Neuronal stem cell (in vitro differentiated cells): ENCODE measurements around the gene ZNF736.

ENCODE experiments used
- DNase-seq: peaks from one replicate; pipeline ENCODE4 v3.0.0-alpha.2; 2013; ENCODE audit warnings: low spot score
- H2AFZ ChIP-seq: one replicate; pipeline ENCODE4 v1.6.1; 2013; ENCODE audit warnings: mild to moderate bottlenecking, low read length, inconsistent platforms
- H2AK5ac ChIP-seq: 2 replicates; pipeline ENCODE4 v1.6.1; 2013; ENCODE audit warnings: low read depth, mild to moderate bottlenecking, inconsistent platforms, low read length, moderate library complexity, mixed read lengths
- H2BK120ac ChIP-seq: 2 replicates; pipeline ENCODE4 v1.6.1; 2013; ENCODE audit warnings: low read depth, mild to moderate bottlenecking, inconsistent platforms, low read length, moderate library complexity, mixed read lengths
- H2BK12ac ChIP-seq: one replicate; pipeline ENCODE4 v1.6.1; 2013; ENCODE audit warnings: low read length, inconsistent platforms
- H2BK15ac ChIP-seq: 2 replicates; pipeline ENCODE4 v1.6.1; 2013; ENCODE audit warnings: mild to moderate bottlenecking, low read length, inconsistent platforms, mixed read lengths
- H2BK5ac ChIP-seq: one replicate; pipeline ENCODE4 v1.6.1; 2013; ENCODE audit warnings: inconsistent platforms, mild to moderate bottlenecking, low read length, moderate library complexity
- H3K14ac ChIP-seq: one replicate; pipeline ENCODE4 v1.6.1; 2013; ENCODE audit warnings: low read length, inconsistent platforms
- H3K18ac ChIP-seq: 2 replicates; pipeline ENCODE4 v1.6.1; 2013; ENCODE audit warnings: low read length, inconsistent platforms
- H3K23ac ChIP-seq: 2 replicates; pipeline ENCODE4 v1.6.1; 2013; ENCODE audit warnings: low read depth, mild to moderate bottlenecking, mixed read lengths, low read length, inconsistent platforms; ENCODE audit not compliant: poor library complexity
- H3K27ac ChIP-seq: replicated peaks from 3 replicates; pipeline ENCODE4 v1.5.1; 2013; ENCODE audit warnings: low read length, inconsistent platforms
- H3K27me3 ChIP-seq, 3 experiments: 2 replicates each; pipeline ENCODE4 v1.6.1; 2013; ENCODE audit warnings: low read length in 3 of 3, mild to moderate bottlenecking in 2 of 3, inconsistent platforms in 1 of 3, low read depth in 1 of 3, mixed read lengths in 1 of 3, moderate library complexity in 1 of 3; ENCODE audit not compliant: control insufficient read depth in 3 of 3, insufficient read depth in 3 of 3
- H3K36me3 ChIP-seq, 2 donors: replicated peaks in 1 of 2; 2 replicates each; pipeline ENCODE4 v1.6.1; 2013; ENCODE audit warnings: low read length in 2 of 2; ENCODE audit not compliant: control insufficient read depth in 2 of 2, insufficient read depth in 2 of 2
- H3K4ac ChIP-seq: 2 replicates; pipeline ENCODE4 v1.6.1; 2013; ENCODE audit warnings: inconsistent platforms, mild to moderate bottlenecking, low read length, moderate library complexity
- H3K4me1 ChIP-seq, 2 donors: 1 replicate in 1 of 2; 2 replicates in 1 of 2; pipeline ENCODE4 v1.6.1; 2013; ENCODE audit warnings: low read length in 2 of 2, low read depth in 1 of 2; ENCODE audit not compliant: control insufficient read depth in 2 of 2, insufficient read depth in 1 of 2
- H3K4me2 ChIP-seq: one replicate; pipeline ENCODE4 v1.6.1; 2013; ENCODE audit warnings: mild to moderate bottlenecking, low read length, inconsistent platforms; ENCODE audit not compliant: insufficient read depth, poor library complexity, severe bottlenecking
- H3K4me3 ChIP-seq, 2 donors: 2 replicates each; pipeline ENCODE4 v1.5.1; 2013; ENCODE audit warnings: low read length in 2 of 2, mild to moderate bottlenecking in 2 of 2, inconsistent platforms in 1 of 2, moderate library complexity in 1 of 2
- H3K79me1 ChIP-seq: one replicate; pipeline ENCODE4 v1.6.1; 2013; ENCODE audit warnings: low read depth, mild to moderate bottlenecking, inconsistent platforms, low read length, moderate library complexity
- H3K9ac ChIP-seq: one replicate; pipeline ENCODE4 v1.6.1; 2013; ENCODE audit warnings: mild to moderate bottlenecking, low read depth, low read length, inconsistent platforms; ENCODE audit not compliant: poor library complexity
- H3K9me3 ChIP-seq, 2 donors: replicated peaks in 1 of 2; 2 replicates each; pipeline versions ENCODE3 to v1.6.1; 2013; ENCODE audit warnings: low read length in 2 of 2, mild to moderate bottlenecking in 2 of 2, inconsistent platforms in 1 of 2, low read depth in 1 of 2, mixed read lengths in 1 of 2, moderate library complexity in 1 of 2; ENCODE audit not compliant: control insufficient read depth in 2 of 2, insufficient read depth in 1 of 2
- H4K8ac ChIP-seq: one replicate; pipeline ENCODE4 v1.6.1; 2013; ENCODE audit warnings: low read depth, mild to moderate bottlenecking, inconsistent platforms, low read length, moderate library complexity
- H4K91ac ChIP-seq: one replicate; pipeline ENCODE4 v1.6.1; 2013; ENCODE audit warnings: low read length, low read depth, mild to moderate bottlenecking, inconsistent platforms; ENCODE audit not compliant: poor library complexity
- WGBS, 2 donors: extraction: QIAGEN DNeasy Blood & Tissue Kit; methylation state at CpG; one replicate each; pipeline ENCODE4 v1.1.7; 2013; ENCODE audit warnings: missing lambda C conversion rate in 2 of 2, mixed read lengths in 1 of 2; ENCODE audit not compliant: insufficient read length in 2 of 2, insufficient replicate concordance in 1 of 2; ENCODE audit errors: extremely low coverage in 2 of 2; 5-methylcytosine and 5-hydroxymethylcytosine counted together

Gene ZNF736

GRCh38 chr7:64371116-64371515 is 57.4 kb downstream of the ZNF736 start:
- Histone ChIP-seq H3K14ac (no peak overlapping the region), H3K4me1 (no peaks in the 10 kb centered on the region), H3K79me1 (no peaks in the 10 kb centered on the region), H3K4me2 (no peak overlapping the region), H2AK5ac (no peak overlapping the region), H3K18ac (no peak overlapping the region), H2BK12ac (no peak overlapping the region), H3K9me3 (peaks cover 0 to 45% of the 10 kb centered on the region in 2 donors), H2BK15ac (no peak overlapping the region), H3K4me3 (no peak overlapping the region), H3K23ac (no peak overlapping the region), H3K27me3 (no peaks in the 10 kb centered on the region), H3K36me3 (no peaks in the 10 kb centered on the region), H3K4ac (no peak overlapping the region), H2BK120ac (no peak overlapping the region), H4K8ac (no peak overlapping the region), H2BK5ac (no peak overlapping the region), H3K9ac (peak overlapping the region; percentile 45), H2AFZ (no peak overlapping the region), H4K91ac (no peak overlapping the region), H3K27ac (no peak overlapping the region)
- no CpG with 5 or more reads among the region's 2 CpGs for WGBS, 2 donors
- no peak for DNase-seq

GRCh38 chr7:64373017-64373416 is 59.3 kb downstream of the ZNF736 start:
- Histone ChIP-seq H3K79me1 (no peaks in the 10 kb centered on the region), H3K4me3 (no peak overlapping the region), H2BK5ac (no peak overlapping the region), H3K4me2 (no peak overlapping the region), H2BK12ac (no peak overlapping the region), H3K18ac (no peak overlapping the region), H3K4ac (no peak overlapping the region), H3K9ac (no peak overlapping the region), H2AK5ac (no peak overlapping the region), H2BK120ac (no peak overlapping the region), H4K91ac (no peak overlapping the region), H2BK15ac (no peak overlapping the region), H3K27me3 (no peaks in the 10 kb centered on the region), H3K9me3 (peaks cover 0 to 54% of the 10 kb centered on the region in 2 donors), H2AFZ (no peak overlapping the region), H3K14ac (no peak overlapping the region), H3K27ac (no peak overlapping the region), H3K36me3 (no peaks in the 10 kb centered on the region), H3K23ac (no peak overlapping the region), H4K8ac (no peak overlapping the region), H3K4me1 (no peaks in the 10 kb centered on the region)
- WGBS, 2 donors, result no CpG with 5 or more reads among the region's 2 CpGs
- no peak for DNase-seq

- no peak overlapping the region for H3K14ac ChIP-seq
- no peaks in the 10 kb centered on the region for H3K4me1 ChIP-seq
- H3K4me3 ChIP-seq, result peak overlapping the region in 1 of 2 donors; percentile 40
- no peak overlapping the region for H2BK120ac ChIP-seq
- no peaks in the 10 kb centered on the region for H3K36me3 ChIP-seq
- no peak for DNase-seq
- H3K9me3 ChIP-seq, result peaks cover 0 to 22% of the 10 kb centered on the region in 2 donors
- H2BK12ac ChIP-seq, result no peak overlapping the region
- no peak overlapping the region for H4K8ac ChIP-seq
- H3K27me3 ChIP-seq, result no peaks in the 10 kb centered on the region
- H2AFZ ChIP-seq, result no peak overlapping the region
- H3K27ac ChIP-seq, result no peak overlapping the region
- H3K9ac ChIP-seq, result no peak overlapping the region
- H3K18ac ChIP-seq, result no peak overlapping the region
- no peak overlapping the region for H3K4me2 ChIP-seq
- peaks cover 2% of the 10 kb centered on the region for H3K79me1 ChIP-seq
- H2BK15ac ChIP-seq, result no peak overlapping the region
- no peak overlapping the region for H3K23ac ChIP-seq
- no peak overlapping the region for H3K4ac ChIP-seq
- no peak overlapping the region for H2BK5ac ChIP-seq
- no peak overlapping the region for H2AK5ac ChIP-seq
- no peak overlapping the region for H4K91ac ChIP-seq
These were observed 86.6 kb downstream of the ZNF736 start for GRCh38 chr7:64400401-64400800.
